Measurements from ENCODE around the gene MLLT10. TPM values are rescaled to one million over a fixed set of nuclear protein-coding genes. Genes with fewer than 3 reads are reported as not detected.

Gene MLLT10
- total RNA-seq, 1 experiment from 2014 or later: 72.3 TPM

GRCh38 chr10:21726601-21727225 lies 192.7 kb downstream of the MLLT10 start:
- Histone ChIP-seq H3K4me1 (ENCODE audit: insufficient read depth, low read length) (peaks cover 3% of the 10 kb centered on the region; the same call in 1 of the 2 replicates), H3K4ac (ENCODE audit: low read depth, low read length) (no peak overlapping the region), H2BK120ac (ENCODE audit: low read depth, low read length, poor library complexity, severe bottlenecking) (no peak overlapping the region), H3K9me3 (ENCODE audit: control insufficient read depth, low read depth, low read length) (no peaks in the 10 kb centered on the region), H3K27me3 (ENCODE audit: insufficient read depth, low read length) (no peaks in the 10 kb centered on the region), H3K18ac (ENCODE audit: insufficient read length, low read depth, low read length) (no peak overlapping the region), H3K9ac (ENCODE audit: extremely low read depth, insufficient read length, low read length) (no peak overlapping the region), H2BK12ac (ENCODE audit: insufficient read length, low read depth, low read length) (no peak overlapping the region), H3K56ac (ENCODE audit: insufficient read length, low read depth, low read length) (no peak overlapping the region), H3K23ac (ENCODE audit: insufficient read length, low read depth, low read length) (no peak overlapping the region), H2BK5ac (ENCODE audit: insufficient read length, low read length) (no peak overlapping the region), H3K23me2 (ENCODE audit: insufficient read length, low read depth, low read length, poor library complexity, severe bottlenecking) (no peaks in the 10 kb centered on the region), H2BK20ac (ENCODE audit: low read depth, low read length, poor library complexity, severe bottlenecking) (no peak overlapping the region), H2AFZ (ENCODE audit: low read length) (no peak overlapping the region), H2BK15ac (ENCODE audit: low read depth, low read length) (no peak overlapping the region), H3K79me2 (ENCODE audit: insufficient read depth, low read length) (no peaks in the 10 kb centered on the region), H3K4me2 (ENCODE audit: insufficient read depth, insufficient read length, low read length) (no peak overlapping the region), H4K8ac (replicated peaks; ENCODE audit: insufficient read length, low read depth, low read length) (no peak overlapping the region), H3T11ph (ENCODE audit: low read length) (no peak overlapping the region), H4K91ac (ENCODE audit: insufficient read length, low read depth, low read length) (no peak overlapping the region), H4K20me1 (ENCODE audit: control insufficient read depth, insufficient read depth, insufficient read length) (no peaks in the 10 kb centered on the region), H3K14ac (ENCODE audit: insufficient read depth, low read length) (no peak overlapping the region), H2AK5ac (ENCODE audit: insufficient read length, low read length) (no peak overlapping the region), H3K79me1 (ENCODE audit: insufficient read depth, low read depth, low read length, poor library complexity, severe bottlenecking) (no peaks in the 10 kb centered on the region), H4K5ac (ENCODE audit: insufficient read length, low read depth, low read length) (no peak overlapping the region), H3K27ac (ENCODE audit: insufficient read length, low read depth, low read length) (no peak overlapping the region)
- Mint-ChIP-seq H3K9me3 (no peaks in the 10 kb centered on the region; a peak in 1 of 5 replicates), H3K4me3 (no peak overlapping the region; a peak in 1 of 5 replicates), H3K36me3 (ENCODE audit: insufficient read depth in 1 of 3, low read depth in 3 of 3) (peaks cover 2 to 36% (median 28%) of the 10 kb centered on the region in 3 experiments; a peak in 5 of 7 replicates), H3K27me3 (ENCODE audit: low read depth) (no peaks in the 10 kb centered on the region), H3K27ac (peak overlapping the region in 2 of 3 experiments; percentile 57 to 81; a peak in 4 of 7 replicates), H3K4me1 (peaks cover 29 to 42% of the 10 kb centered on the region in 2 experiments)
- no peak for TF ChIP-seq CTCF (conservative IDR thresholded peaks at IDR 0.05)
- no peak for DNase-seq
- no CpG with 5 or more reads among the region's 3 CpGs for WGBS (ENCODE audit: extremely low coverage, insufficient read length, low lambda C conversion rate)
